CMK (cell line): Measurements from ENCODE around the gene ADAM30.
A peak's percentile ranks its signal among the peaks of the same experiment; 100 is the strongest.

Experiments
- DNase-seq: peaks from one replicate; pipeline ENCODE4 v3.0.0-alpha.2; 2010; ENCODE audit warnings: low read depth

The ADAM30 gene

DNA sequence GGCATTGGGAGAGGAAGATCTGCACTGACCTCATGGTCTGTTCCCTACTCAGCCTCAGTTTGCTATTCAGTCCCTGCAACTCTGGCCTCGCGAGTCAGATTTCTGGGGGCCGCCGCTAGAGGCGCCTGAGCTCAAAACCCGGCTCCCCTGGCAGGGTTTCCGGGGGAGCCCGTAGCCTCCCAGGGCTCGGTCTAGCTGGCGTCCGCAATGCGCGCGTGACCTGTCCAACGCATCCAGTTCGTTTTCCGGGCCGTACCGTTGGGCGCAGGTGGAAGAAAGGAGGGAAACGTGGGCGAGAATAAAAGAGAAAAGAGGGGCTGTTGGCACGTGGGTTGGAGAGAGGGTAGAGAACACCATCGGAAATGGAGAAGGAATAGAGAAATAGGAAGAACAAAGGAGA lies at the start of gene ADAM30:
ADAM30 (minus strand) TSS at position 213 of the 400 bp plus-strand sequence; CDS start at position 34, 179 bp downstream.
- DNase-seq: no peak

DNA sequence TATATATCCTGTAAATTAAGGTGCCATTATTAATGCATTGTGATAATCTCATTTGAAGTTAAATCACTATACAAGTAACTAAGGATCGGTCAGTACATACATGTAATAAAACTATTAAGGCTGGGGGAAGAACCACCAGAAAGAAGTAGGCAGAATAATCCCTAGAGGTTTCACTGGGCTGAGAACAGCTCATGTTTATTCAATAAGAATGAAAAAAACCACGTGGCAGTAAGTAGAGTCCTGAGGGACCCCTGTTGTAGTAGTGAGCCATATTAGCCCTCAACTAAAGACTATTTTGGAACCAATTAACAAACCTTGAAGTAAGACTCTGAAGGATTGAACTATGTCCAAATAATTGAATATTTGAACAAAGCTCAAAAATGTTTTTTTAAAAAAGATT lies 46.9 kb upstream of the ADAM30 start:
- no peak for DNase-seq

DNA sequence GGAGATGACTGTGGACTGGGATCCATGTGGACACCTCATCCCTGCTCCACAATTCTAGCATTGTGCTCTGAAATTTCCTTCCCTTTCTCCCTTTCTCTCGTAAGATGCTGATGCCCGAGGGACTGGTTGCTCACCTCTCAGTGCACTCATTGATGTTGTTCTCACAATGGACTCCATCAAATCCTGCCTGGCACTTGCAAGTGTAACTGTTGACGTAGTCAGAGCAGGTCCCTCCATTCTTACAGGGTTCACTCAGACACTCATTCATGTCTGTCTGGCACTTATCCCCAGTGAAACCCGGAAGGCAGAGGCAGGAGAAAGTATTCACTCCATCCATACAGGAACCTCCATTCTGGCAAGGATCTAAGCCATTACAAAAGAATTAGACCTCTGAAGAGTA lies 45.1 kb upstream of the ADAM30 start:
- DNase-seq: no peak

DNA sequence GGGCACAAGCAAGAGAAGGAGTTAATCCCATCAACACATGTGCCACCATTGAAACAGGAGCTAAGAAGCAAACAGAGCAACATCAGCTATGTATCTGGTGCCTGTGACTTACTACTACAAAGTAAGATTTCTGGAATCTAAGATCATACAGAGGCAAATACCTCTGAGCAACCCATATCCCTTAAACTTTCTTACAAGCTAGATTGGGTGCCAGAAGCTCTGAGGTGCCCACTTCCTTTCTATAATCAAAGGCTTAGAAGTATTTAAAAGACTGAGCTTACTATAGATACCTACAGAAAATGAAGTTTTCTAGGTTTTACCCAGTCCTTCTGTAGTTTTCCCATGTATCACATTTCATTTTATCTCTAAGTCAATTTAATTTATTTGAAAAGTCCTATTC lies 44.4 kb upstream of the ADAM30 start:
- DNase-seq: no peak

DNA sequence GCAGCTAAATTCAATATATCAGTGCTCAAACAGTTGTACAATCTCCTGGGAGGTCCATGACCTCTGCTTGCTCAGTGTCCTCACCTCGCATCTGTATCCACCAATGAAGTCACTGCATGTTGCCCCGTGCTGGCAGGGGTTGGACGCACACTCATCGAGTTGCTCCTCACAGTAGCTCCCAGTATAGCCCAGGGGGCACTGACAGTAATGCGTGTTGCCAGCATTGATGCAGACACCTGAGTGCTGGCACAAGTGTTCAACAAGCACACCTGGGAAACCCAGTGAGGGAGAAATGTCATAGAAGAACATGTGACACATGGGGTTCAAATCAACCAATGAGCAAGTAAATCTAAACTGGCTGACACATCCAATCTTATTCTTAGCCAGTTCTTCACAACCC lies 40.9 kb upstream of the ADAM30 start:
- DNase-seq: no peak

DNA sequence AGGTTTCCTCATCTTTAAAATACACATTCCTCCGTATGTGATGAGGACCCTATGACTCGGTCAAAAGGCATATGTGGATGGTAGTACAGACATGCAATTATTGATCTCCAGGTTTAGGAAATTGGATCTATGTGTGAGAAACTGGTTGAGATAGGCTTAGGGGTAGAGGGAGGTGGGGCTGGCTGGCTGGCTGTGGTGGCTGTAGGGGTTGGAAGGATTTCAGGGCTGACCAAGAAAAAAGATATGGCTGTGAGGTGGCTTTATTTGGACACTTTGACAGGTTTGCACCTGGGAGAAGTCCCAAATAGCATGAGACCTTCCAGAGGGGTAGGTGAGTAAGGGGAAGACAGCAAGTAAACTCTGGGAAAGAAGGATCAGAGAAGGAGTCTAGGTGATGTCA lies 39.6 kb upstream of the ADAM30 start:
- DNase-seq: no peak

DNA sequence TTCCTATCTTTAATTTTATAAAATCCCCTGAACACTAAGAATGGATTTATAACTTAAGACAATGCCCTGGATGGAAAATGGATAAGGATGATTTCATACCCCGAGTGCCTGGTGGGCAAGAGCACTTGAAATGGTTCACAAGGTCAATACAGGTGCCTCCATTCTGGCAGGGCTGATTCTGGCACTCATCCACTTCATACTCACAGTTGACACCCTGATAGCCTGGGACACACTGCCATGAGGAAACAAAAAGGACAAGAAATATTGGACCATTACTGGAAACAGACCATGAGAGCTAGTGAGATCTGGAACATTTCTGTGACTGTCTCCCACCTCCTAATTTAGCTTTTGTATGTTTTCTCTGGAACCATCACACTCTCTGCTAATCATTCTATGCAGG lies 39.1 kb upstream of the ADAM30 start:
- no peak for DNase-seq

DNA sequence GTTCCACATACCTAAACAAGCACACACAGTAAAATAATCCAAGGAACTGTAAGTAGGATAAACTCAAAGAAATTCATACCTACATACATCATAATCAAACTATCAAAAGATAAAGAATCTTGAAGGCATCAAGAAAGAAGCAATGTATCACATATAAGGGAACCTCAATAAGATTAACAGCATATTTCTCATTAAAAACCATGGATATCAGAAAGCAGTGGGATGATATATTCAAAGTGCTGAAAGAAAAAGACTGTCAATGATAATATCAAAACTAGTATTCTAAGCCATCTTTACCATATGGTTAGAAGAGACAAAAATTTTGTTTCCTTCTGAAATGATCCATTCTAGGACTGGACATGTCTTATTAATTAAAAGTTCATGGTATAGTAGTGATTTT lies 37.1 kb upstream of the ADAM30 start:
- DNase-seq: no peak

DNA sequence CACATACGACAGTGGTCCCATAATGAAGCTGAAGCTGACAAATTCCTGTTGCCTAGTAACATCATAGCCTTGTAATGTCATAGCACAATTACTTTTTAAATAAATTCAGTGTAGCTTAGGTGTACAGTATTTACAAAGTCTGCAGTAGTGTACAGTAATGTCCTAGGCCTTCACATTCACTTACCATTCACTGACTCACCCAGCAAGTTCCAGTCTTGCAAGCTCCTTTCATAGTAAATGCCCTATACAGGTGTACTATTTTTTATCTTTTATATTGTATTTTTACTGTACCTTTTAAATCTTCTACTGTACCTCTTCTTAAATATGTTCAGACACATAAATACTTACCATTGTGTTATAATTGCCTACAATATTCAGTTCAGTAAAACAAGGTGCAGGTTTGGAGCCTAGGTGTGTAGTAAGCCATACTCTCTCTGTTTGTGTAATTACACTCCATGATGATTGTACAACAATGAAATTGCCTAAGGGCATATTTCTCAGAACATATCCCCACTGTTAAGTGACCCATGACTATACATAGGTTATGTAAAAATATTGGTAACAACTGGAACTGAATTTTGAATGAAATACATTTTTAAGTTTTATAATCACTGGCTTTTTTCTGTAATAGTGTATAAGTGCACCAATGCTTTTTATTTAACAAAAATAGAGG lies 33.5 kb upstream of the ADAM30 start:
- no peak for DNase-seq

DNA sequence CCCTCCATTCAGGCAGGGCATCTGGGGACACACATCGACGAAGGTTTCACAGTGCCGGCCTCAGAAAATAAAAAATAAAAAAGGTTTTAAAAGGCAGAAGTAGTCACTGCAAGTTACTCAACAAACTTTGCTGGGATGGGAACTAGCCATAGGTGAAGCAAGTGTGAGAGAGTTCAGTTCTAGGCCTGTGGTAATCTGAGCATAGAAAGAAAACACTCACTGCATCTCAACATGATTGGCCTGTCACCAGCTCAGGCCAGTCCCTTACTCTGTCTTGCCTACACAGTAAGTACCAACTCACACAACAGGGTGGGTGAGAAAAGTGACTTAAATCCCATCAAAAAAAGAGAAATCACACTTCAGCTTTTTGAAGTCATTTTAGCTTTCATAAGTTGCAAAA lies 30.2 kb upstream of the ADAM30 start:
- DNase-seq: no peak

DNA sequence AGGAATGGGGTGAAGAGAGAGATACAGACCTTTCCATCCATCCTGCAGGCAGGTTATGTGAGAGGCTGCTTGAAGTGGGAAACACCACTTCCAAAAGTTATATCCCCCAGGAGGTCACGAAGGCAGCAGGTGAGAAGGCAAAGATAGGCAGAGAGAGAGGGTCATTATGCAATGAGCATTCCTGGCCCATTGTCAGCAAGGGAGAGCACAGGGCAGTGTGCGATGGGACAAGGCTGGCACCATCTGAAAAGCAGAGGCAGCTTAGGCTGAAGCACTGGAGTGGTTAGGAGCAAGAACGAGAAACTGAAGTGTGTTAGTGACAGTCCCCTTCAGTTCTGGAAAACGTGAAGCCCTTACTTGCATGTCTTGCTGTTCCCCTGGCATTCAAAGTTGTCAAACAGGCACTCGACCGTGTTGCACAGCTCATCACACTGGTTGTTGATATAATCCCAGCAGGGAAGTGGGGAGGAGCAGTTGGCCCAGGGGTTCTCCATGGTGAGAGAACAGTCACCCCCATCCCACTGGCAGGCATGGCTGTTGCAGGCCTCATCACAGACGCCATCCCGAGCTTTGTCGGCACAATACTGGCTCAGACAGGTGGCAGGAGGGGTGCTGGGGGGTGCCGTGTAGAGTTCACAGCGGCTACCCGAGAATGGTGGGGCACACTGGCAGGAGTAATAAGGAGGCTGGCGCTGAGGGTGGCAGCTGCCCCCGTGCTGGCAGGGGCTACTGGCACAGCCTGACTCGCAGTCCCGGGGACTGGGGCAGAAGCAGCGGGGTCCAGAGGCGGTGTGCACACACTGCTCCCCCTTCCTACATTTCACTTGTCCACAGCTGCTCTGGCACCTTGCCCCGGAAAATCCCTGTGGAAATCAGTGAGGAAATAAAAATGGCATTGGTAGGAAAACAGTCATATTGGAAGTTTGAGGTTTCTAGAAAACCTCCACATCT lies 28.9 kb upstream of the ADAM30 start:
- DNase-seq: no peak

DNA sequence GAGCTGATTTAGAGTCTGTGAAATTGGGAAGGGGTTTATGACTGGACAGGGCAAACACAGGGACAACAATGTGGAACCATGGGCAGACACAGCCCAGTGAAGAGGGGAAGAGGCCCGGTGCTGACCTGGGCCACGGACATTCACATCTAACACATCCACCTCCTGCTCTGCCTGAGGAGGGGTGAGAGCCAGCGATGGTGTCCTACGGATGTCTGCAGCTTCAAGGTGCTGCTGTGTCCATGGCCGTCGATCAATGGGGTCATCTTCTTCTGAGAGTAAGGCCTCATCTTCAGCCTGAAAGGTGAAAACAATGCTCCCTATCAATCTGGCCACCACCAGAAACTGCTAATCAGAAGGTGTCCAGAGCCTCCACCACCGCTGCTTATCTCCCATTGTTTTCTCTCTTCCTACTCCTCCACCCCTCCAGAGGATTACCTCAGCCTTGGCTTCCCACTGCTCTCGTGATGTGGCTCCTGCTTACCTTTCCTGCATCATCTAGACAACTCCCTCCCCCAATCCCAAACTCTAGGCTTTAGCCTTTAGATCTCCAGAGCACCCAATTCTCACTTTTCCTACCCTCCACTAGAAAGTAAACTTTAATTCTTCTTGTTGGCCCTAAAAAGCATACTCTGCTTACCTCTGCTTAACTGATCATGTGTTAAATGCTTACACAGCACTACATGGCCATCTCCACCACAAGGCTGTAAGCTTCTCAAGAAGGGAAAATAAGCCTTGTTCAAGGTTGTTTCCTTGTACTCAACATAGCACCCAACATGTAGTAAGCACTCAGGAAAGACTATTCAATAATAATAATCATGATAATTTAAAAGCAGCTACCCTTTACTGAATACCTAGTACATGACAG lies 24.0 kb upstream of the ADAM30 start:
- DNase-seq: no peak

DNA sequence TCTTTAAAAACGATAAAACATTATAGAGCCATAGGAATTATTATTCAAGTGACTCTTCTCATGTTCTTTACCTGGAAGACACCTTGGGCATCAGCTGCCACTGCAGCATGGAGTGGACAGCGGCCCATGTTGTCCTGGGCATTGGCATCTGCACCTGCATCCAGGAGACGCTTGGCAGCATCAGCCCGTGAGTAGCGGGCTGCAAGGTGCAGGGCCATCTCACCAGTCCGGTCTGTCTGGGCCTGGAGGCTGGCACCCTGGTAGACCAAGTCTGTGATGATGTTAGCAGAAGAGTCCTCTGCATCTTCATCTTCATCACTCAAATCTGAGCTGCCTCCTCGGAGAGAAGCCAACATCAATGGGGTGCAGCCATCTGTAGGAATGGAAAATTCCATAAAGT lies 22.9 kb upstream of the ADAM30 start:
- DNase-seq: no peak

DNA sequence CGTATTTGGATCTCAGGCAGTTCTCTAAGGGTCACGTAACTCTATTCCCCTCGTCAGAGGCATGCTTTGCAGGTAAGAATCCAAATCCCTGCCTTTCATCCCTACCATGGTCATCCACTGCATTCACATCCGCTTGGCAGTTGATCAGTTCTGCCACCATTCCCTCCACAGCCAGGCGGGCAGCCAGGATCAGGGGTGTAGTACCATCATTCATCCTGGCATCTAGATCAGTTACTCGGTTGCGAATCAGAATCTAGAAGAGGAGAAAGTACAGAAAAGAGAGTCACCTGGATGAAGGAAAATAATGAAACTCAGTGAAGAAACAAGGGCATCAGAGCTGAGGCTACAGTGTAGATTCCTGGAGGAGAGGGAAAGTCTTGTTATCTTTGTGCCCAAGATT lies 22.0 kb upstream of the ADAM30 start:
- no peak for DNase-seq

DNA sequence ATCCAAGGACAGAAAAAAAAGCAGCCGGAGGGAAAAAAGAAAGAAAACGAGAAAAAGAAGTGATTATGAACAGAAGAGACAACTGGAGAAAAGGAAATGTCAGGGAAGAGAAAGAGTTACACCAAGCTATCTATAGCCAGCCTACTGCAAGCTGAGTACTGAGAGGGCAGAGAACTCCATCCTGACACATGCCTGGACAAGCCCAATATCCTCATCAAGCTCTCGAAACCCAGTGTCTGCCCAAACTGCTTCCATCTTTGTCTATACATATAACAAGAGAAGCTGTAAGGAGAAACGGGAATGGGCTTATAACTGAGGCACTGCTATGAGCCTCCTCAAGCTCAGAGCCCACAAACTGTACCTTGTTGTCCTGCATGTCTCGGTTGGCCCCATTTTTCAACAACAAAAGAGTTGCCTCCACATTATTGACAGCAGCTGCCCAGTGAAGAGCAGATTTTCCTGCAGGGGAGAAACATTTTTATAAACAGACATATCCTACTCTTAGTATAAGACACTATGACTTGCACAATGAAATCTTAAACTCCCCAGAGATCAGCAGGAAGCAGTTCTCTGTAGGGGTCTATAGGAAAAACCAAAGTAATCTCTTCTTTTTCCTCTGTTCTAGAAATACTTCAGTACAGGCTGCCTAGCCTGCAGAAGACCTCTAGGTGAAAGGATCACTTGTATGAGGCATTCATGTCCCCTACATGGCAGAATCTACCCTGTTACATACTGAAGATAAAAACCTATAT lies 21.2 kb upstream of the ADAM30 start:
- DNase-seq: no peak

DNA sequence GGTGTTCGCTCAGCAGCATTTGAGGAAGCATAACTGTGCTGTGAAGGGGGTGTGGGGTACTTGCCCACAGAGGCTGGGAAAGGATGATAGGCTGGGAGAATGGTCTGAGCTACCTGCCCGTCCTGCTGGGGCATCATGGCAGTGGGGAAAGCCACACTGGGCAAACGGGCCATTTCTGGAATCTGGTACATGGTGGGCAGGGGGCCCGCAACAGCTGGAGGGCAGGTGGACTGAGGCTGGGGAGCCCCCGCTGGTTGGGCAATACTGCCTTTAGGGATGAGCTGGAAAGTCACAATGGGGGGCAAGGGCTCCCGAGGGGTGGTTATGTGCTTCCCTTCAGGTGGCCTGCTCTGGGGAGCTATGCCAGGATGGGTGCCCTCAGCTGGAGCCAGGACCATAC lies 19.2 kb upstream of the ADAM30 start:
- DNase-seq: no peak

DNA sequence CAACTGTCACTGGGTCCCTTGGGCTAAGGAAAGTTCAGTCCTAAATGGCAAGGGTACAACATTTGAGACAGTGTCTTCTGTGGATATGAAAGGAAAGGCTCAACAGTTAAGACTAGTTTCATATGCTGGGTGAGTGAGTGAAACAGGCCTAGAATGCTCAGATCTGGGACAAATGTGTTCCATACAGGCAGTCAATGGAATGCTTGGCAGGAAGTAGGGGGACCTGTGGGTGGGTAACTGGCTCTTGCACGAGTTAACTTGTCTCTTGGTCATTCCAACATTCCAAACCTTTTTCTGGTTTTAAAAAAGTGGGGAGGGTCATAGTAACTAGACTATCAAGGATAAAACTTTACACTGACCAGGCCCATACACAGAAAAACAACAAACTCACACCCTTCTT lies 17.8 kb upstream of the ADAM30 start:
- DNase-seq: no peak

DNA sequence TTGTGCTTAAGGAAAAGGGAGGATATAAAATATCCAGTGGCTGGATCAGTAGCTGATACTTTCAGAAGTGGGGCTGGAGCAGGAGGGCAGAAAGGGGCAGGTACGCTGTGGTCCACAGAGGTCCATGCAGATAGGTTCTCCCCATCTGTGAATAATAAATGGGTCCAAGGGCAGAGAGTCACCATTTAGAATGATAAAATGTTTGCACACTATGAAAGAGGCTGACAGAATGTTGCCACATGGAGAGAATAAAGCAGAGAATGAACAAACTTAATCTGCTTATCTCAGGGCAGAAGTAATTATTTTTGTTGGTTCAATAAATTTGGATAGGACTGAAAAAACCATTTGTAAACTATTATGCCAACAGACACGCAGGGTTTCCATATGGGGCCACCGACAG lies 16.6 kb upstream of the ADAM30 start:
- DNase-seq: no peak

DNA sequence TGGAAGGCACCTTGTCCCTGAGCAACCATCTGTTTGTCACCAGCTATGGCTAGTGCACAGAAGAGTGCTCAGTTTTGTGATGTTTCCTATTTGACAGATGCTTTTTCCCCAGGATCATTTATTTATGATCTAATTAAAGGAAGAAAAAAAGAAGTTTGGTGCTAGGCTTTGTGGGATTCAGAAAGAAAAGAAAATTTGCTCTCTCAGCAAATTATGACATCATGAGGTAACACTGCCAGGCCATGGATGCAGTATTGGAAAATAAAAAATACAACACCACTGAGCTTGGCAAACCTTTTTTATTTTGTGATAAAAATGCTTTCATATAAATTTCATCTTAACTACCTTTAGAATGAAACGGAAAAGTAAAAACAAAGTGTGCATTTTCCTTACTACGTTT lies 15.5 kb upstream of the ADAM30 start:
- no peak for DNase-seq

DNA sequence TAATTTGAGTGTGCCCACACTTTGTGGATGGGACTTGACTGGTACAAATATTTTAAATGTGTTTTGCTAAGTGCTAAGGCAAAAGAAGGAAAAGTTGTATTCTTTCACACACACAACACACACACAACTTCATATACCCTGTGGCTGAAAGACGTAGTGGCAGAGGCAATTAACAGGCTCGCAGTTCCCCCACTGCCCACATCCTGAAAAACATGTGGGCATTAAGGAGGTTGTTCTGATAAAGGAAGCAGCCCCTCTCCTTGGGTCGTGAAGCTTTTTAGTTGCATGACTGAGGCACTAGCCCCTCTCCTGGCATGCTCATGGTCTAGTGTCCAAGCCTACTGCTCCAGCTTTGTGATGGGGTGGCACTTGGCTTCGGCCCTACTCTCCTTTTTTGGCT lies 14.3 kb upstream of the ADAM30 start:
- peak; percentile 14 for DNase-seq

DNA sequence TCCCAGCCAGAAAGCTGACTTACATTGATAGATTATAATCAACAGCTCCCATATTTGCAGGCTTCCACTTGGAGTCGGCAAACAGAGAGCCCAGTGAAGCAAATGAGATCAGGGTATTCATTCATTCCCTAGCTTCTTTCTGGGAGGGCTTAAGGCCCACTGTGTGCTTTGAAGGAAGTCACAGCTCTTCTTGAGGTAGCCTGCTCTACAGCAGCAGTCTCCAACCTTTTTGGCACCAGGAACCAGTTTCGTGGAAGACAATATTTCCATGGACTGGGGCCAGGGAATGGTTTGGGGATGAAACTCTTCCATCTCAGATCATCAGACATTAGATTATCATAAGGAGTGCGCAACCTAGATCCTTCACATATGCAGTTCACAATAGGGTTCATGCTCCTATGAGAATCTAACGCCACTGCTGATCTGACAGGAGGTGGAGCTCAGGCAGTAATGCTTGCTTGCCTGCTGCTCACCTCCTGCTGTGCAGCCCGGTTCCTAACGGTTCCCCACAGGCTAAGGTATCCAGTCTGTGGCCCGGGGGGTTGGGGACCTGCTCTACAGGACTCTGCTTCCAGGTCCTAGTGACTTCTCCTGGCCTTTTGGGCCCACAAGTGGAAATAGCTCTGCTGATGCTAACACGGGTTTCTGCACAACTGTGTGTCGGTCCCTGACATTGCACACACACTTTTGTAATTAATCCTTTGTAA lies 13.7 kb upstream of the ADAM30 start:
- no peak for DNase-seq
